ENCODE results near the gene TMEM161B. TPM values are rescaled to one million over a fixed set of nuclear protein-coding genes. Genes with fewer than 3 reads are reported as not detected.
"Not testable (repeated sequence)": the region's sequence is repeated elsewhere in the genome, so short reads cannot be mapped to it uniquely, and the experiment has no call there.

TMEM161B gene
- total RNA-seq, 1 experiment from 2014 or later, result 15.9 TPM

GRCh38 chr5:88183255-88183654 is 85.4 kb downstream of the TMEM161B start:
- no peak for DNase-seq (ENCODE audit: low spot score)

GRCh38 chr5:88177486-88177885 is 91.2 kb downstream of the TMEM161B start:
- not testable (repeated sequence) for DNase-seq (ENCODE audit: low spot score)

- DNase-seq (ENCODE audit: low spot score), result no peak
Observed at GRCh38 chr5:88172847-88173758, 95.5 kb downstream of the TMEM161B start.

- no peak for DNase-seq (ENCODE audit: low spot score)
Observed at GRCh38 chr5:88159591-88159990, 109.1 kb downstream of the TMEM161B start.

GRCh38 chr5:88158056-88158455 is 110.6 kb downstream of the TMEM161B start:
- no peak for DNase-seq (ENCODE audit: low spot score)

GRCh38 chr5:88154891-88155290 is 113.8 kb downstream of the TMEM161B start:
- DNase-seq (ENCODE audit: low spot score), result no peak

- no peak for DNase-seq (ENCODE audit: low spot score)
Observed at GRCh38 chr5:88150747-88151146, 117.9 kb downstream of the TMEM161B start.

- DNase-seq (ENCODE audit: low spot score), result no peak
Observed at GRCh38 chr5:88145611-88146467, 122.8 kb downstream of the TMEM161B start.

- DNase-seq (ENCODE audit: low spot score), result no peak
Observed at GRCh38 chr5:88145221-88145610, 123.4 kb downstream of the TMEM161B start.
